NCI-H446 (cell line): Measurements from ENCODE around the gene BABAM2.

ENCODE experiments used
- DNase-seq, 2 experiments: peaks; one replicate each; lab custom pipeline; 2025; lab: John Stamatoyannopoulos, UW

The BABAM2 gene

GRCh38 chr2:28282861-28283646 is 392.5 kb downstream of the BABAM2 start:
- no peak for DNase-seq

GRCh38 chr2:28283861-28284260 is 393.3 kb downstream of the BABAM2 start:
- no peak for DNase-seq

- DNase-seq: no peak
Observed at GRCh38 chr2:28286678-28287077, 396.1 kb downstream of the BABAM2 start.

GRCh38 chr2:28287256-28287915 is 396.9 kb downstream of the BABAM2 start:
- DNase-seq: peak in 1 of 2 experiments; percentile 6

GRCh38 chr2:28288620-28289019 is 398.1 kb downstream of the BABAM2 start:
- no peak for DNase-seq

GRCh38 chr2:28291811-28292440 is 401.4 kb downstream of the BABAM2 start:
- no peak for DNase-seq

GRCh38 chr2:28292491-28292890 is 402.0 kb downstream of the BABAM2 start:
- no peak for DNase-seq

GRCh38 chr2:28293416-28293815 is 402.9 kb downstream of the BABAM2 start:
- DNase-seq: no peak

- DNase-seq: no peak
Observed at GRCh38 chr2:28294451-28294850, 403.9 kb downstream of the BABAM2 start.

- no peak for DNase-seq
Observed at GRCh38 chr2:28296243-28296642, 405.7 kb downstream of the BABAM2 start.

- no peak for DNase-seq
Observed at GRCh38 chr2:28296904-28297303, 406.4 kb downstream of the BABAM2 start.

- DNase-seq: no peak
Observed at GRCh38 chr2:28297531-28297930, 407.0 kb downstream of the BABAM2 start.

- DNase-seq: no peak
Observed at GRCh38 chr2:28298406-28298805, 407.9 kb downstream of the BABAM2 start.

- DNase-seq: no peak
Observed at GRCh38 chr2:28300485-28301341, 410.2 kb downstream of the BABAM2 start.

GRCh38 chr2:28305202-28305601 is 414.7 kb downstream of the BABAM2 start:
- DNase-seq: no peak

GRCh38 chr2:28310107-28310506 is 419.6 kb downstream of the BABAM2 start:
- DNase-seq: no peak

- no peak for DNase-seq
Observed at GRCh38 chr2:28311660-28312249, 421.2 kb downstream of the BABAM2 start.

- no peak for DNase-seq
Observed at GRCh38 chr2:28312307-28313219, 422.0 kb downstream of the BABAM2 start.

GRCh38 chr2:28313220-28313784 is 422.8 kb downstream of the BABAM2 start:
- no peak for DNase-seq

- no peak for DNase-seq
Observed at GRCh38 chr2:28314968-28315367, 424.4 kb downstream of the BABAM2 start.
